ENCODE measurements around the gene MDH2. TPM values are rescaled to one million over a fixed set of nuclear protein-coding genes. Genes with fewer than 3 reads are reported as not detected.

Gene MDH2
- total and polyA plus RNA-seq, 4 donors = 33.6 to 275 (median 163) TPM

DNA sequence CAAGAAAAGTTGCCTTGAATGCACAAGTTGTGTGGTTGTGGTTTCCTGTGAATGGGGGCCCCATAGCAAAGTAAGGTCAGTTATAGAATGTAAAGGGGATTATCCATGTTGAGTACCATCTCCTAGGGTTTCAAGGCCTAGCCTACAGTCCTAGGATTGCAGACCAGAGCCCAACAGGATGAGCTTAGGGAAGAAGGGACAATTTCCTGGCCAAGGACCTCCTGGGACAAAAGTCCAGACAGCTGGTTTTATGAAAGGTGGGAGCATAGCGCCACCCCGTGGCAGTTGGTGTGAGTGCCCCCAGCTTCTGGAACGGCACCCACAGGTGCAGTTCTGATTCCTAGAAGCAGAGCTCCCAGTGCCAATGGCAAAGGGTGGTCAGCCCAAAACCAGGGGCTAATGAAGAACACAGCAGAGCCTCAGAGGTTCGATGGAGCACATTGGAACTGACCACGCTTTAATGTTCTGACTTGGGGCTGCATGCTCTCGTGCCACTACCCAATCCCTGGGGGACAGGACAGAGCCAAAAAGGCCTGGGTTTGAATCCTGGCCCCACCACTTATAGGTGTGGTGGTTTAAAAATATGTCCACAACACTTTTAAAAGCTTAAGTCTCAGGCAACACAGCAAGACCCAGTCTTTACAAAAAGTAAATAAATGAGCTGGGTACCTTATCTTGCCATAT is 27.7 kb upstream of the MDH2 start:
- H3K9me3 ChIP-seq (ENCODE audit: control insufficient read depth in 4 of 4, low read length in 3 of 4) = no peaks in the 10 kb centered on the region
- no peak overlapping the region for H3K9ac ChIP-seq (ENCODE audit: low read depth in 1 of 2, low read length in 2 of 2)
- 44% methylated on average over 6 of the region's 6 CpGs for WGBS
- H3K4me1 ChIP-seq (ENCODE audit: control insufficient read depth in 4 of 4, insufficient read depth in 4 of 4, low read length in 3 of 4) = no peaks in the 10 kb centered on the region
- H3K27ac ChIP-seq (ENCODE audit: low read depth in 1 of 2, low read length in 2 of 2) = no peak overlapping the region
- peak; percentile 96 to 99 for TF ChIP-seq RAD21 (IDR thresholded peaks at IDR 0.05)
- peak; percentile 39 for TF ChIP-seq HNF4G (IDR thresholded peaks at IDR 0.05)
- TF ChIP-seq, protein P1, sequence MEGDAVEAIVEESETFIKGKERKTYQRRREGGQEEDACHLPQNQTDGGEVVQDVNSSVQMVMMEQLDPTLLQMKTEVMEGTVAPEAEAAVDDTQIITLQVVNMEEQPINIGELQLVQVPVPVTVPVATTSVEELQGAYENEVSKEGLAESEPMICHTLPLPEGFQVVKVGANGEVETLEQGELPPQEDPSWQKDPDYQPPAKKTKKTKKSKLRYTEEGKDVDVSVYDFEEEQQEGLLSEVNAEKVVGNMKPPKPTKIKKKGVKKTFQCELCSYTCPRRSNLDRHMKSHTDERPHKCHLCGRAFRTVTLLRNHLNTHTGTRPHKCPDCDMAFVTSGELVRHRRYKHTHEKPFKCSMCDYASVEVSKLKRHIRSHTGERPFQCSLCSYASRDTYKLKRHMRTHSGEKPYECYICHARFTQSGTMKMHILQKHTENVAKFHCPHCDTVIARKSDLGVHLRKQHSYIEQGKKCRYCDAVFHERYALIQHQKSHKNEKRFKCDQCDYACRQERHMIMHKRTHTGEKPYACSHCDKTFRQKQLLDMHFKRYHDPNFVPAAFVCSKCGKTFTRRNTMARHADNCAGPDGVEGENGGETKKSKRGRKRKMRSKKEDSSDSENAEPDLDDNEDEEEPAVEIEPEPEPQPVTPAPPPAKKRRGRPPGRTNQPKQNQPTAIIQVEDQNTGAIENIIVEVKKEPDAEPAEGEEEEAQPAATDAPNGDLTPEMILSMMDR (IDR thresholded peaks at IDR 0.05; ENCODE audit: low read depth, low read length, missing input control) = peak; percentile 94
- peak in 1 of 2 donors; percentile 41 for TF ChIP-seq RXRA (IDR thresholded peaks at IDR 0.05)
- no peak for TF ChIP-seq TAF1 (conservative IDR thresholded peaks at IDR 0.05)
- TF ChIP-seq HNF4A (conservative IDR thresholded peaks at IDR 0.05) = peak; percentile 70 to 83
- no peak for TF ChIP-seq EGR1 (IDR thresholded peaks at IDR 0.05; ENCODE audit: low read depth in 2 of 2)
- no peak overlapping the region for H3K4me3 ChIP-seq (ENCODE audit: low read depth in 1 of 3, low read length in 3 of 3)
- DNase-seq (ENCODE audit: low spot score) = peak; percentile 83
- H3K27me3 ChIP-seq (ENCODE audit: control insufficient read depth in 4 of 4, insufficient read depth in 4 of 4, low read length in 3 of 4) = no peaks in the 10 kb centered on the region
- peaks cover 5 to 13% (median 9%) of the 10 kb centered on the region in 4 donors for H3K36me3 ChIP-seq (ENCODE audit: control insufficient read depth in 4 of 4, insufficient read depth in 3 of 4, low read depth in 1 of 4, low read length in 3 of 4)

DNA sequence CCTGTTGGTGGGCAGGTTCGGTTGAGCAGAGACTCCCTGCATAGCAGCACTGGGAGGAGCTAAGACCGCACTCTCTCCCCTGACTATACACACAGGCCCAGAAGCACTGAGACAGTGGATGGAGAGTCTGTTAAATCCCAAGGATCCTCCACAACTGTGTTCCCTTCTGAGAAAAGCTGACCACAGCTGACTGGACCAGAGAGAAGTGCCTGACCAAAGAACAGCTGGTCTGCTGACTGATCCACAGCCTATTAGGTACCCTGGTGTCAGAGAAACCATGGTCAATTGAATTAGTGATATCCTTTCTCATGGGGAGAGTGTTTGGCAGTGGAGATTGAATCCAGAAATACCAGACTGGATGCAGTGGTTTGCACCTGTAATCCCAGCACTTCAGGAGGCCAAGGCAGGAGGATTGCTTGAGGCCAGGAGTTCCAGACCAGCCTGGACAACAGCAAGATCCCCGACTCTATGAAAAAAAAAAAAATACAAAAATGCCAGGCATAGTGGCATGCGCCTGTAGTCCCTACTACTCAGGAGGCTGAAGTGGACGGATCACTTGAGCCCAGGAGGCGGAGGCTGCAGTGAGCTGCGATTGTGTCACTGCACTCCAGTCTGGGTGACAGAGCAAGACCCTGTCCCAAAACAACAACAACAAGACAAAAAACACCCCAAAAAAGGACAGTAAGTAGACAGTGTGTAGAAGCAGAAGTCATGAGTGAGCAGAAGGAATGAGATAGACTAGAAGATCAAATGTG is 25.7 kb upstream of the MDH2 start:
- Histone ChIP-seq H3K27ac (ENCODE audit: low read depth in 1 of 2, low read length in 2 of 2) (no peak overlapping the region), H3K4me1 (ENCODE audit: control insufficient read depth in 4 of 4, insufficient read depth in 4 of 4, low read length in 3 of 4) (no peaks in the 10 kb centered on the region), H3K4me3 (ENCODE audit: low read depth in 1 of 3, low read length in 3 of 3) (no peak overlapping the region), H3K9me3 (ENCODE audit: control insufficient read depth in 4 of 4, low read length in 3 of 4) (no peaks in the 10 kb centered on the region), H3K27me3 (ENCODE audit: control insufficient read depth in 4 of 4, insufficient read depth in 4 of 4, low read length in 3 of 4) (no peaks in the 10 kb centered on the region), H3K36me3 (ENCODE audit: control insufficient read depth in 4 of 4, insufficient read depth in 3 of 4, low read depth in 1 of 4, low read length in 3 of 4) (peaks cover 7 to 16% (median 11%) of the 10 kb centered on the region in 4 donors), H3K9ac (ENCODE audit: low read depth in 1 of 2, low read length in 2 of 2) (no peak overlapping the region)
- WGBS = 95% methylated on average over 7 of the region's 7 CpGs
- TF ChIP-seq, protein P1 (IDR thresholded peaks at IDR 0.05; ENCODE audit: low read depth, low read length, missing input control) = no peak
- TF ChIP-seq, protein P2, sequence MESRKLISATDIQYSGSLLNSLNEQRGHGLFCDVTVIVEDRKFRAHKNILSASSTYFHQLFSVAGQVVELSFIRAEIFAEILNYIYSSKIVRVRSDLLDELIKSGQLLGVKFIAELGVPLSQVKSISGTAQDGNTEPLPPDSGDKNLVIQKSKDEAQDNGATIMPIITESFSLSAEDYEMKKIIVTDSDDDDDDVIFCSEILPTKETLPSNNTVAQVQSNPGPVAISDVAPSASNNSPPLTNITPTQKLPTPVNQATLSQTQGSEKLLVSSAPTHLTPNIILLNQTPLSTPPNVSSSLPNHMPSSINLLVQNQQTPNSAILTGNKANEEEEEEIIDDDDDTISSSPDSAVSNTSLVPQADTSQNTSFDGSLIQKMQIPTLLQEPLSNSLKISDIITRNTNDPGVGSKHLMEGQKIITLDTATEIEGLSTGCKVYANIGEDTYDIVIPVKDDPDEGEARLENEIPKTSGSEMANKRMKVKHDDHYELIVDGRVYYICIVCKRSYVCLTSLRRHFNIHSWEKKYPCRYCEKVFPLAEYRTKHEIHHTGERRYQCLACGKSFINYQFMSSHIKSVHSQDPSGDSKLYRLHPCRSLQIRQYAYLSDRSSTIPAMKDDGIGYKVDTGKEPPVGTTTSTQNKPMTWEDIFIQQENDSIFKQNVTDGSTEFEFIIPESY (IDR thresholded peaks at IDR 0.05) = no peak
- TF ChIP-seq HNF4G (IDR thresholded peaks at IDR 0.05) = no peak
- TF ChIP-seq SP1 (IDR thresholded peaks at IDR 0.05) = no peak
- TF ChIP-seq JUND (IDR thresholded peaks at IDR 0.05) = no peak
- TF ChIP-seq RAD21 (IDR thresholded peaks at IDR 0.05) = no peak
- no peak for TF ChIP-seq EGR1 (IDR thresholded peaks at IDR 0.05; ENCODE audit: low read depth in 2 of 2)
- no peak for DNase-seq (ENCODE audit: low spot score)

Measured in liver (tissue), 9 donors.